Kidney (tissue), 14 donors: Measurements from ENCODE around the gene CCT3. TPM values are rescaled to one million over a fixed set of nuclear protein-coding genes. Genes with fewer than 3 reads are reported as not detected.

Experiments used
- DNase-seq, 5 donors: peaks; one replicate each; pipeline ENCODE4 v3.0.0-alpha.2; 2013 to 2020
- FAIRE-seq: peaks from 2 replicates; lab custom pipeline; 2012; peaks lifted over from hg19 to GRCh38; lab: Jason Lieb, UNC
- H3K27ac ChIP-seq, 2 donors: one replicate each; pipeline ENCODE4 v1.7.0; 2013; ENCODE audit warnings: low read depth in 2 of 2, low read length in 2 of 2, inconsistent platforms in 1 of 2
- H3K27me3 ChIP-seq: one replicate; pipeline ENCODE4 v1.7.1; 2013; ENCODE audit warnings: low read length, inconsistent platforms; ENCODE audit not compliant: control insufficient read depth, insufficient read depth
- H3K36me3 ChIP-seq, 3 donors: one replicate each; pipeline versions ENCODE4 v1.7.0 to v1.7.1; 2013; ENCODE audit warnings: low read length in 3 of 3, control low read depth in 1 of 3, inconsistent platforms in 1 of 3; ENCODE audit not compliant: insufficient read depth in 3 of 3, control insufficient read depth in 2 of 3
- H3K4me1 ChIP-seq, 3 donors: one replicate each; pipeline versions ENCODE4 v1.7.0 to v1.7.1; 2013; ENCODE audit warnings: low read length in 3 of 3, inconsistent platforms in 1 of 3, low read depth in 1 of 3; ENCODE audit not compliant: control insufficient read depth in 2 of 3, insufficient read depth in 2 of 3
- H3K4me3 ChIP-seq, 3 donors: one replicate each; pipeline versions ENCODE4 v1.7.0 to v1.8.1; 2013; ENCODE audit warnings: low read length in 3 of 3, control low read depth in 1 of 3, inconsistent platforms in 1 of 3
- H3K9ac ChIP-seq, 3 donors: one replicate each; pipeline versions ENCODE4 v1.7.0 to v1.7.1; 2013; ENCODE audit warnings: low read length in 3 of 3, control low read depth in 1 of 3, inconsistent platforms in 1 of 3
- H3K9me3 ChIP-seq, 3 donors: one replicate each; pipeline versions ENCODE4 v1.7.0 to v1.7.1; 2013; ENCODE audit warnings: low read length in 3 of 3, control low read depth in 1 of 3, inconsistent platforms in 1 of 3; ENCODE audit not compliant: control insufficient read depth in 2 of 3, insufficient read depth in 1 of 3
- CTCF ChIP-seq: IDR thresholded peaks from 3 replicates; pipeline ENCODE4 v1.5.1; 2012; ENCODE audit warnings: mild to moderate bottlenecking, moderate library complexity, borderline replicate concordance; ENCODE audit not compliant: insufficient read depth; ENCODE audit errors: extremely low read depth
- intact Hi-C: fragments of 100-400 bp; cut with DNase I; formaldehyde crosslinking; loops from one replicate; pipeline ENCODE4 v1.11.1; 2022
- polyA plus RNA-seq: library from polyadenylated mRNA; stranded (reverse); fragments of 350-450 nt; fragmentation: Illumina TruSeq; extraction: RNeasy Lipid Tissue Mini Kit (QIAGEN cat#74804); gene quantifications from one replicate; pipeline ENCODE4 v1.2.3, GENCODE V29; 2014; ENCODE audit warnings: low read depth, low replicate concordance; ENCODE audit not compliant: insufficient read depth
- total RNA-seq: library from RNA; stranded (reverse); fragmentation: NEBNext Ultra II Directional; extraction: Animal tissue kit (Norgen Biotek cat#: 25700); gene quantifications from one replicate; pipeline ENCODE4 v1.2.1, GENCODE V29; 2021
- donor health status: control.
- donor health status: control.
- donor health status: control.
- donor health status: control.
- donor health status: control.
- donor health status: DM: yes; HTN: yes; CAD: no.
- donor health status: Normal renal cell carcinoma (clear cell type).

The CCT3 gene
- total and polyA plus RNA-seq, 2 donors from 2014 or later = 149 to 181 TPM

DNA sequence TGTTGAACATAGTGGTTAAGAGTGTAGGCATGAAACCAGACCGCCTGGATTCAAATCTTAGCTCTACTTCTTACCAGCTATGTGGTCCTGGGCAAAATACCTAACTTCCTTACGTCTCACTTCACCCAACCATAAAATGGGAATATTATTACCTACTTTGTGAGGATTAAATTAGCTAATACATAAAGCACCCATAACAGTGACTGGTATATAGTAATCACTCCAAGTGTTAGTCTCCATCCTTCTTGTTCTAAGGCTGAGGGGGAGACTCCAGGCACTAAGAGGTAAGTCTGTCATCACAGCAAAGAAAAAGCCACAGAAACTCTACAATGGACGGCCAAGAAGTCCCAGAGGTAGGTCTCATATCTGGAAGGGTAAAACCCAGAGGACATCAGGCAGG, 58.3 kb downstream of the CCT3 start:
- Histone ChIP-seq H3K4me1 (peaks cover 0 to 21% (median 18%) of the 10 kb centered on the region in 3 donors), H3K9me3 (no peaks in the 10 kb centered on the region), H3K27me3 (no peaks in the 10 kb centered on the region), H3K36me3 (peaks cover 5 to 33% (median 26%) of the 10 kb centered on the region in 3 donors), H3K4me3 (no peak overlapping the region), H3K9ac (no peak overlapping the region), H3K27ac (no peak overlapping the region)
- FAIRE-seq = no peak
- no peak for DNase-seq
- intact Hi-C loops = no loop called here
- TF ChIP-seq CTCF = no peak

DNA sequence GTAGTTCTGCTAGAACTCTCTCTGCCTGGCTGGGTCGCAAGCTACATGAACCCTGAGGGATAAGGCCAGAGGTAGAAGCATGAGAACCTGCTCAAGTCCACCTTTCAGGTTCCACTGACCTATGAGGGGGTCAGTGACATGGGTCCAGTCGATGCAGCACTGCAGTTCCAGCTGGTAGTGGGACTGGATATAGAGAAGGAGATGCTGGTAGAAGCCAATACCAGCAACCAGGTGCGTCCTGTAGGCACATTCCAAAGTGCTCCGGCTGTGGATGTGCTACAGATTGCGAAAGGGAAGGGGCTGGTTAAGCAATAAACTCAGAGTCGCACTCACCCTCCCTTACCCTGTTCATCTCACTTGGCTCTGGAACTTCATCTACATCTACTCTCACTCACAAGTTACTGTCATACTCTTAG, 61.1 kb downstream of the CCT3 start:
- no peak for DNase-seq
- H3K4me1 ChIP-seq = peaks cover 0 to 11% (median 10%) of the 10 kb centered on the region in 3 donors
- FAIRE-seq = no peak
- no peak for TF ChIP-seq CTCF
- intact Hi-C loops = no loop called here
- peaks cover 17 to 59% (median 51%) of the 10 kb centered on the region in 3 donors for H3K36me3 ChIP-seq
- H3K9me3 ChIP-seq = no peaks in the 10 kb centered on the region
- no peak overlapping the region for H3K27ac ChIP-seq
- no peaks in the 10 kb centered on the region for H3K27me3 ChIP-seq
- no peak overlapping the region for H3K4me3 ChIP-seq
- H3K9ac ChIP-seq = no peak overlapping the region

DNA sequence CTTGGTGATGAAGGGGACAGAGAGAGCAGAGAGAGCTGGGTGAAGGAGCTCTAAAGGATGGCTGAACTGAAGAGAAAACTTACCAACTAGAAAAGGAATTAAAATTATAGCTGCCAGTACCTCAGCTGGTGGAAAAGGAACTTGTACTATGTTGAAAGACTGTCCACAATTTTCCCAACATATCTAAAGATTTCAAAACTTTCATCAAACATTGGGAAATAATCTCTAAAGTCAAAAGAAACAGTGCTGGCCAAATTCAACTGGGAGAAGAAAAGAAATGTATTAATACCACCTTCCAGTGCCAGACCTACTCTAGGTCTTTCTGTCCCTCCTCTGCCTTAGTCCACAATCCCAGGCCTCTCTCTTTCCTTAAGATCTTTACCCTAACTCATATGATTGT, 61.6 kb downstream of the CCT3 start:
- peaks cover 17 to 63% (median 54%) of the 10 kb centered on the region in 3 donors for H3K36me3 ChIP-seq
- FAIRE-seq (no peak), DNase-seq (no peak)
- peaks cover 0 to 7% (median 6%) of the 10 kb centered on the region in 3 donors for H3K4me1 ChIP-seq
- intact Hi-C loops = no loop called here
- H3K27ac ChIP-seq = no peak overlapping the region
- no peaks in the 10 kb centered on the region for H3K9me3 ChIP-seq
- no peak for TF ChIP-seq CTCF
- no peak overlapping the region for H3K9ac ChIP-seq
- H3K4me3 ChIP-seq = no peak overlapping the region
- H3K27me3 ChIP-seq = no peaks in the 10 kb centered on the region

DNA sequence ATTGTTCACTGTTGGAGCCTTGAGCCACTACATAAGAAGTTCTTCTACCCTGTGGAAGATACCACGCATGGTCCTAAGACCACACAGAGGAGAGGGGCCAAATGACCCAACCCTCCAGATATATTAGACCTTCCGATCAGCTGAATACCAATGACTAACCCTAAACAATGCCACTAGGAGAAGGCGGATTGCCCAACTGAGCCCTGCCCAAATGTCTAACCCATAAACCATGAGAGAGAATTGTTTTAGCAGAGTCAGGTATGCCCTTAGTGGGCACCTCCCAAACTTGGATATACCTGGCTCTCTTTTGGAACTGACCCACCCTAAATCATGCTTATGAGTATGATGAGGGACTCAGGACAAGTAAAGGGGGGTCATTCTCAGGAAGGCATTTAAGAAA, 67.8 kb downstream of the CCT3 start:
- Histone ChIP-seq H3K4me3 (no peak overlapping the region), H3K4me1 (no peaks in the 10 kb centered on the region), H3K9me3 (no peaks in the 10 kb centered on the region), H3K27ac (no peak overlapping the region), H3K27me3 (no peaks in the 10 kb centered on the region), H3K36me3 (peaks cover 24 to 69% (median 65%) of the 10 kb centered on the region in 3 donors), H3K9ac (no peak overlapping the region)
- no peak for DNase-seq
- intact Hi-C loops = no loop called here
- TF ChIP-seq CTCF = no peak
- FAIRE-seq = no peak
